Transverse colon (tissue), 4 donors: ENCODE results near the gene PLA2G4E. TPM values are rescaled to one million over a fixed set of nuclear protein-coding genes. Genes with fewer than 3 reads are reported as not detected.

Experiments
- DNase-seq: peaks from one replicate; pipeline ENCODE4 v3.0.0-alpha.2; 2019
- H3K27ac ChIP-seq, 4 donors: fragments of 200-600 bp; sonication (generic); 2 replicates each; pipeline ENCODE4 v1.5.1; 2016 to 2018; ENCODE audit warnings: inconsistent platforms in 4 of 4
- H3K27me3 ChIP-seq: fragments of 200-600 bp; sonication (generic); 2 replicates; pipeline ENCODE4 v1.5.1; 2017; ENCODE audit warnings: inconsistent platforms
- H3K36me3 ChIP-seq, 4 donors: fragments of 200-600 bp; sonication (generic); 2 replicates each; pipeline ENCODE4 v1.5.1; 2017 to 2019; ENCODE audit warnings: inconsistent platforms in 4 of 4
- H3K4me1 ChIP-seq, 4 donors: fragments of 200-600 bp; sonication (generic); 2 replicates each; pipeline ENCODE4 v1.5.1; 2017 to 2020; ENCODE audit warnings: inconsistent platforms in 4 of 4
- H3K4me3 ChIP-seq, 4 donors: fragments of 200-600 bp; sonication (generic); 1 replicate in 1 of 4; 2 replicates in 3 of 4; pipeline versions ENCODE4 v1.5.1 to v1.6.1; 2017 to 2019; ENCODE audit warnings: inconsistent platforms in 4 of 4
- H3K9me3 ChIP-seq, 2 donors: fragments of 200-600 bp; sonication (generic); 2 replicates each; pipeline ENCODE4 v1.5.1; 2017 to 2019; ENCODE audit warnings: inconsistent platforms in 2 of 2
- CTCF ChIP-seq, 5 experiments: fragments of 200-600 bp in 3 of 5; fragments of 450-650 bp in 2 of 5; sonication (generic) in 3 of 5; IDR thresholded peaks; 1 replicate in 2 of 5; 2 replicates in 3 of 5; pipeline ENCODE4 v1.5.1; 2016 to 2017; ENCODE audit warnings: antibody characterized with exemption in 5 of 5, inconsistent platforms in 3 of 5, mild to moderate bottlenecking in 2 of 5, moderate library complexity in 1 of 5
- EP300 ChIP-seq: sonication (generic); formaldehyde crosslinking; IDR thresholded peaks from one replicate; pipeline ENCODE4 v1.6.1; 2017; ENCODE audit warnings: antibody characterized with exemption, low read depth
- POLR2A ChIP-seq: fragments of 450-650 bp; IDR thresholded peaks from one replicate; pipeline ENCODE4 v1.6.1; 2016; ENCODE audit warnings: antibody characterized with exemption, mild to moderate bottlenecking, moderate library complexity
- POLR2AphosphoS5 ChIP-seq, 3 donors: sonication (generic); formaldehyde crosslinking; IDR thresholded peaks; one replicate each; pipeline ENCODE4 v1.6.1; 2016; ENCODE audit warnings: antibody characterized with exemption in 3 of 3
- WGBS, 2 donors: methylation state at CpG; one replicate each; pipeline ENCODE4 v1.1.5; 2018; ENCODE audit warnings: low coverage in 1 of 2; 5-methylcytosine and 5-hydroxymethylcytosine counted together
- in situ Hi-C, 4 donors: fragments of 200-750 bp; cut with MboI; loops; one replicate each; pipeline versions ENCODE4 v1.15.0 to v1.15.1; 2017; ENCODE audit warnings: low sequenced_read_pairs in 3 of 4, low pct_ligation_motif_present in 1 of 4, low pct_unique_long_range_greater_than_20kb in 1 of 4
- intact Hi-C: fragments of 100-400 bp; cut with DNase I; formaldehyde crosslinking; loops from one replicate; pipeline ENCODE4 v1.15.1; 2023; ENCODE audit warnings: low total_unique reads
- total RNA-seq, 4 donors: library from RNA; depleted of rRNA; stranded (reverse); fragments of >200 nt; gene quantifications; one replicate each; pipeline ENCODE4 v1.1.0, GENCODE V29; 2016

PLA2G4E gene
- total RNA-seq, 4 donors from 2014 or later = 0.32 TPM; not detected in 3

GRCh38 chr15:42033214-42033873 lies 12.5 kb upstream of the PLA2G4E start:
- Histone ChIP-seq H3K4me1 (peaks cover 6 to 24% (median 12%) of the 10 kb centered on the region in 4 donors), H3K27me3 (no peaks in the 10 kb centered on the region), H3K36me3 (no peaks in the 10 kb centered on the region), H3K27ac (peak overlapping the region in 1 of 4 donors; percentile 53), H3K4me3 (no peak overlapping the region), H3K9me3 (no peaks in the 10 kb centered on the region)
- TF ChIP-seq EP300 (no peak), CTCF (IDR thresholded peaks at IDR 0.05) (no peak), POLR2AphosphoS5 (IDR thresholded peaks at IDR 0.05) (no peak), POLR2A (no peak)
- no peak for DNase-seq
- in situ Hi-C loops = no loop called here
- intact Hi-C loops = no loop called here
- WGBS, 2 donors = 81% methylated on average over 3 of the region's 3 CpGs; no CpG with 5 or more reads in 1 of the 2 donors

- Histone ChIP-seq H3K4me3 (no peak overlapping the region), H3K9me3 (no peaks in the 10 kb centered on the region), H3K27me3 (no peaks in the 10 kb centered on the region), H3K4me1 (peaks cover 6 to 22% (median 10%) of the 10 kb centered on the region in 4 donors), H3K27ac (no peak overlapping the region), H3K36me3 (no peaks in the 10 kb centered on the region)
- 82 to 88% methylated on average over 6 to 9 of the region's 9 CpGs for WGBS, 2 donors
- no peak for DNase-seq
- intact Hi-C loops = loop anchor here (1.0 kb wide), 1 partner anchor 32 kb away; no protein-coding TSS in a partner anchor
- in situ Hi-C loops = no loop called here
- no peak for TF ChIP-seq CTCF (IDR thresholded peaks at IDR 0.05)
- no peak for TF ChIP-seq POLR2AphosphoS5 (IDR thresholded peaks at IDR 0.05)
- TF ChIP-seq POLR2A = no peak
- TF ChIP-seq EP300 = no peak
These were observed 11.8 kb upstream of the PLA2G4E start for GRCh38 chr15:42032376-42033213.

GRCh38 chr15:42031198-42031915 lies 10.5 kb upstream of the PLA2G4E start:
- DNase-seq = no peak
- Histone ChIP-seq H3K4me3 (no peak overlapping the region), H3K4me1 (peaks cover 6 to 18% (median 8%) of the 10 kb centered on the region in 4 donors), H3K36me3 (no peaks in the 10 kb centered on the region), H3K27ac (no peak overlapping the region), H3K9me3 (no peaks in the 10 kb centered on the region), H3K27me3 (no peaks in the 10 kb centered on the region)
- TF ChIP-seq POLR2A = no peak
- 46 to 69% methylated on average over 2 to 6 of the region's 6 CpGs for WGBS, 2 donors
- in situ Hi-C loops = no loop called here
- intact Hi-C loops = no loop called here

- H3K4me3 ChIP-seq = no peak overlapping the region
- WGBS, 2 donors = 80 to 91% methylated on average over 3 to 7 of the region's 7 CpGs
- in situ Hi-C loops = no loop called here
- no peak for TF ChIP-seq POLR2A
- no peak for TF ChIP-seq EP300
- no peak for TF ChIP-seq CTCF (IDR thresholded peaks at IDR 0.05)
- TF ChIP-seq POLR2AphosphoS5 (IDR thresholded peaks at IDR 0.05) = no peak
- H3K9me3 ChIP-seq = no peaks in the 10 kb centered on the region
- no peak for DNase-seq
- H3K4me1 ChIP-seq = no peaks in the 10 kb centered on the region
- no peaks in the 10 kb centered on the region for H3K27me3 ChIP-seq
- intact Hi-C loops = no loop called here
- no peak overlapping the region for H3K27ac ChIP-seq
- no peaks in the 10 kb centered on the region for H3K36me3 ChIP-seq
These were observed 6.7 kb upstream of the PLA2G4E start for GRCh38 chr15:42027521-42027920.
